Sigmoid colon (tissue), 7 donors: Measurements from ENCODE around the gene KAT2B. TPM values are rescaled to one million over a fixed set of nuclear protein-coding genes. Genes with fewer than 3 reads are reported as not detected.

Experiments
- DNase-seq: peaks from one replicate; pipeline ENCODE4 v3.0.0-alpha.2; 2019
- H3K27ac ChIP-seq, 4 donors: fragments of 200-600 bp; sonication (generic); one replicate each; pipeline ENCODE4 v1.5.1; 2016 to 2019; ENCODE audit warnings: mild to moderate bottlenecking in 1 of 4
- H3K27me3 ChIP-seq, 3 donors: fragments of 200-600 bp; sonication (generic); one replicate each; pipeline ENCODE4 v1.5.1; 2019; ENCODE audit warnings: mild to moderate bottlenecking in 1 of 3
- H3K36me3 ChIP-seq, 4 donors: fragments of 200-600 bp; sonication (generic); one replicate each; pipeline ENCODE4 v1.5.1; 2016 to 2019
- H3K4me1 ChIP-seq, 4 donors: fragments of 200-600 bp; sonication (generic); one replicate each; pipeline ENCODE4 v1.5.1; 2017 to 2019
- H3K4me3 ChIP-seq, 4 donors: fragments of 200-600 bp; sonication (generic); one replicate each; pipeline ENCODE4 v1.5.1; 2017 to 2019; ENCODE audit warnings: mild to moderate bottlenecking in 2 of 4, moderate library complexity in 1 of 4
- H3K9me3 ChIP-seq, 4 donors: fragments of 200-600 bp in 3 of 4; sonication (generic) in 3 of 4; one replicate each; pipeline versions ENCODE4 v1.5.1 to v1.6.1; 2013 to 2019
- EP300 ChIP-seq, 4 donors: sonication (generic); formaldehyde crosslinking; IDR thresholded peaks; one replicate each; pipeline ENCODE4 v1.6.1; 2017; ENCODE audit warnings: antibody characterized with exemption in 4 of 4
- POLR2A ChIP-seq, 2 donors: fragments of 450-650 bp; IDR thresholded peaks; one replicate each; pipeline ENCODE4 v1.6.1; 2016; ENCODE audit warnings: antibody characterized with exemption in 2 of 2, mild to moderate bottlenecking in 2 of 2, moderate library complexity in 2 of 2
- POLR2AphosphoS5 ChIP-seq, 4 donors: sonication (generic); formaldehyde crosslinking; IDR thresholded peaks; one replicate each; pipeline ENCODE4 v1.6.1; 2017; ENCODE audit warnings: antibody characterized with exemption in 4 of 4
- WGBS, 2 donors: extraction: QIAGEN DNeasy Blood & Tissue Kit; methylation state at CpG; one replicate each; pipeline ENCODE4 v1.1.7; 2013; 5-methylcytosine and 5-hydroxymethylcytosine counted together
- intact Hi-C: fragments of 100-400 bp; cut with DNase I; formaldehyde crosslinking; loops from one replicate; pipeline ENCODE4 v1.15.1; 2023
- polyA plus RNA-seq, 3 donors: library from polyadenylated mRNA; stranded (reverse); fragments of 200-250 nt; gene quantifications; one replicate each; pipeline ENCODE4 v1.2.3, GENCODE V29; 2013
- total RNA-seq, 4 donors: library from RNA; depleted of rRNA; stranded (reverse); fragments of >200 nt; gene quantifications; one replicate each; pipeline ENCODE4 v1.1.0, GENCODE V29; 2016
- TF ChIP-seq, protein P1 (sequence below), 4 experiments: fragments of 450-650 bp in 3 of 4; fragments of 200-600 bp in 1 of 4; IDR thresholded peaks; one replicate each; pipeline ENCODE4 v1.5.1; 2016 to 2019; ENCODE audit warnings: antibody characterized with exemption in 4 of 4, mild to moderate bottlenecking in 3 of 4, moderate library complexity in 2 of 4
- donor health status: healthy with polysubstance abuse.
- donor health status: Bipolar disorder and iron deficiency.
- donor health status: healthy.

KAT2B gene
- total and polyA plus RNA-seq, 7 donors: 10.8 to 49.2 (median 27.2) TPM

DNA sequence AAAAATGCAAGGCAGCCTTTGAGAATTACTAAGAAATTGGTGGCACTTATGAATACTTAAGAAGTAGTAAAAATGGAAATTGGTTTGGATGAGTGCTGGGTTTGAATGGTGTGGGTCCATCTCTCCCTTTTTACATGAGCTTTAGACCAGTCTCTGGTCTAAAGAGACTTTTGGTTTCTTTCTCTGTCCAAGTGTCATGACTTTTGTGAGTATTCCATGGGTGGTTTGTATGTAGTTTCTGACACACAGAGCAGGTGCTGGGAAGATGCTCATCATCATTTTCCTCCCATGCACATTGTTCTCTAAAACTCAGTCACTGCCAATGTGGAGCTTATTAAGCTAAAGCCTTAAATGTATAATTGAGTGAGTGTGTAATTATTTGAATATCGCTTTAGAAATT, 63.5 kb downstream of the KAT2B start:
- Histone ChIP-seq H3K4me1 (peaks cover 0 to 13% (median 8%) of the 10 kb centered on the region in 4 donors), H3K27me3 (no peaks in the 10 kb centered on the region), H3K4me3 (no peak overlapping the region), H3K36me3 (peaks cover 0 to 6% (median 0%) of the 10 kb centered on the region in 4 donors), H3K9me3 (no peaks in the 10 kb centered on the region), H3K27ac (no peak overlapping the region)
- WGBS, 2 donors: 95 to 97% methylated on average over 1 of the region's 1 CpG
- no peak for TF ChIP-seq POLR2A (IDR thresholded peaks at IDR 0.05)
- TF ChIP-seq POLR2AphosphoS5 (IDR thresholded peaks at IDR 0.05): no peak
- DNase-seq: no peak
- intact Hi-C loops: no loop called here

DNA sequence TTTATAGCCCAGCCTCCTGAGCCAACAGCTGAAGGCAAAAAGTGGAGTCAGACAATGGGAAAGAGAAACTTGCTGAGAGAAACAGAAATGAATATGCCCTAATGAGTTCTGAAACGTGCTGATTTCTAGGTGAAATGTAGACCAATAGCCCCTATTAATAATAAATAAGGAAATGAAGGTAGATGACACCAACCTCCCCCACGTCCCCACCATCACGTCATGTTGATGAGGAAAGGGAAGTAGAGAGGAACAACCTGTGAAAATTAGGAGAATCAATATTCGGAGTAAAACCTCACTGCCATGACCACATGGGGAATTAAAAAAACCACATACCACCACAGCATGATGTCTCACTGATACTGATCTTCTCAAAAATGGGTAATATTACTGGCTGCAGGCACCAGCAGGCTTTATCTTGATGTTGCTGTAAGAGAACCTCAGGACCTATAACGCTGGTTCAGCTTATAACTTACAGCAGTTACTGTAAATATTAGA, 64.0 kb downstream of the KAT2B start:
- peaks cover 0 to 10% (median 3%) of the 10 kb centered on the region in 4 donors for H3K4me1 ChIP-seq
- intact Hi-C loops: no loop called here
- 52 to 82% methylated on average over 5 of the region's 5 CpGs for WGBS, 2 donors
- H3K27ac ChIP-seq: no peak overlapping the region
- H3K4me3 ChIP-seq: no peak overlapping the region
- H3K36me3 ChIP-seq: peaks cover 0 to 6% (median 0%) of the 10 kb centered on the region in 4 donors
- TF ChIP-seq EP300 (IDR thresholded peaks at IDR 0.05) (no peak), POLR2AphosphoS5 (IDR thresholded peaks at IDR 0.05) (no peak), POLR2A (IDR thresholded peaks at IDR 0.05) (no peak)
- TF ChIP-seq, protein P1, sequence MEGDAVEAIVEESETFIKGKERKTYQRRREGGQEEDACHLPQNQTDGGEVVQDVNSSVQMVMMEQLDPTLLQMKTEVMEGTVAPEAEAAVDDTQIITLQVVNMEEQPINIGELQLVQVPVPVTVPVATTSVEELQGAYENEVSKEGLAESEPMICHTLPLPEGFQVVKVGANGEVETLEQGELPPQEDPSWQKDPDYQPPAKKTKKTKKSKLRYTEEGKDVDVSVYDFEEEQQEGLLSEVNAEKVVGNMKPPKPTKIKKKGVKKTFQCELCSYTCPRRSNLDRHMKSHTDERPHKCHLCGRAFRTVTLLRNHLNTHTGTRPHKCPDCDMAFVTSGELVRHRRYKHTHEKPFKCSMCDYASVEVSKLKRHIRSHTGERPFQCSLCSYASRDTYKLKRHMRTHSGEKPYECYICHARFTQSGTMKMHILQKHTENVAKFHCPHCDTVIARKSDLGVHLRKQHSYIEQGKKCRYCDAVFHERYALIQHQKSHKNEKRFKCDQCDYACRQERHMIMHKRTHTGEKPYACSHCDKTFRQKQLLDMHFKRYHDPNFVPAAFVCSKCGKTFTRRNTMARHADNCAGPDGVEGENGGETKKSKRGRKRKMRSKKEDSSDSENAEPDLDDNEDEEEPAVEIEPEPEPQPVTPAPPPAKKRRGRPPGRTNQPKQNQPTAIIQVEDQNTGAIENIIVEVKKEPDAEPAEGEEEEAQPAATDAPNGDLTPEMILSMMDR (IDR thresholded peaks at IDR 0.05): no peak
- H3K27me3 ChIP-seq: no peaks in the 10 kb centered on the region
- no peak for DNase-seq
- H3K9me3 ChIP-seq: no peaks in the 10 kb centered on the region

DNA sequence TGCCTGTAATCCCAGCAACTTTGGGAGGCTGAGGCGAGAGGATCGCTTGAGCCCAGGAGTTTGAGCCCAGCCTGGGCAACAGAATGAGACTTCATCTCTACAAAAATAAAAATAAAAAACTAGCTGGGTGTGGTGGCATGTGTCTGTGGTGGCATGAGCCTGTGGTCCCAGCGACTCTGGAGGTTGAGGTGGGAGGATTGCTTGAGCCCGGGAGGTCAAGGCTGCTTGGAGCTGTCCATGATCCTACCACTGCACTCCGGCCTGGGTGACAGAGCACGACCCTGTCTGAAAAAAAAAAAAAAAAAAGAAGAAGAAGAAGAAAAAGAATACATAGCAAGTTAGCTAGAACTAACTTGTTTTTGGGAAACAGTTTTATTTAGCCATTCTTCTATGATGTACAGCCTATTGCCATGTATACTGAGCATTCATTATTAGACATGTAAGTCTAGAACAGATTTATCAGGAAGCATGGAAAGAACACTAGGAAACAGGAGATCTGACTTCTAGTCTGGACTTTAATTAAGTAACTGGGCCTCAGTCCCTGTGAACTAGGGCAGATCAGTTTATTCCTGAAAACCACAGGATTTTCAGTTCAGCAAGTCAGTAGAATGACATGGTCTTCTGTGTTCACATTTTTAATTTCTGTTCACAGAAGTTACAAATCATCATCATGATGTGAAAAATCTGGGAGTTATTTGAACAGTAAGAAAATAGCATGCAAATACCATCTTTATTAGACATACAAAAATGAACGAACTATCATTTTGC, 65.5 kb downstream of the KAT2B start:
- Histone ChIP-seq H3K27me3 (no peaks in the 10 kb centered on the region), H3K9me3 (no peaks in the 10 kb centered on the region), H3K4me1 (no peaks in the 10 kb centered on the region), H3K4me3 (no peak overlapping the region), H3K27ac (no peak overlapping the region), H3K36me3 (no peaks in the 10 kb centered on the region)
- 79 to 89% methylated on average over 7 of the region's 7 CpGs for WGBS, 2 donors
- no peak for TF ChIP-seq EP300 (IDR thresholded peaks at IDR 0.05)
- TF ChIP-seq, protein P1 (IDR thresholded peaks at IDR 0.05): no peak
- TF ChIP-seq POLR2A (IDR thresholded peaks at IDR 0.05): no peak
- TF ChIP-seq POLR2AphosphoS5 (IDR thresholded peaks at IDR 0.05): no peak
- DNase-seq: no peak
- intact Hi-C loops: no loop called here

GRCh38 chr3:20107722-20108121, 67.5 kb downstream of the KAT2B start:
- intact Hi-C loops: no loop called here
- WGBS, 2 donors: 92 to 97% methylated on average over 5 of the region's 5 CpGs
- TF ChIP-seq POLR2AphosphoS5 (IDR thresholded peaks at IDR 0.05) (no peak), POLR2A (IDR thresholded peaks at IDR 0.05) (no peak), EP300 (IDR thresholded peaks at IDR 0.05) (no peak)
- TF ChIP-seq, protein P1 (IDR thresholded peaks at IDR 0.05): no peak
- Histone ChIP-seq H3K36me3 (peaks cover 0 to 14% (median 6%) of the 10 kb centered on the region in 4 donors), H3K9me3 (no peaks in the 10 kb centered on the region), H3K27me3 (no peaks in the 10 kb centered on the region), H3K27ac (no peak overlapping the region), H3K4me1 (no peaks in the 10 kb centered on the region), H3K4me3 (no peak overlapping the region)
- no peak for DNase-seq

- no peak for DNase-seq
- H3K4me1 ChIP-seq: no peaks in the 10 kb centered on the region
- intact Hi-C loops: no loop called here
- no peak overlapping the region for H3K4me3 ChIP-seq
- 44 to 77% methylated on average over 2 of the region's 2 CpGs for WGBS, 2 donors
- H3K27me3 ChIP-seq: no peaks in the 10 kb centered on the region
- TF ChIP-seq, protein P1 (IDR thresholded peaks at IDR 0.05): no peak
- no peak for TF ChIP-seq POLR2A (IDR thresholded peaks at IDR 0.05)
- no peak for TF ChIP-seq POLR2AphosphoS5 (IDR thresholded peaks at IDR 0.05)
- no peak for TF ChIP-seq EP300 (IDR thresholded peaks at IDR 0.05)
- peaks cover 0 to 23% (median 6%) of the 10 kb centered on the region in 4 donors for H3K36me3 ChIP-seq
- H3K27ac ChIP-seq: no peak overlapping the region
- no peaks in the 10 kb centered on the region for H3K9me3 ChIP-seq
Measured at GRCh38 chr3:20108869-20109268, 68.6 kb downstream of the KAT2B start.
